HepG2 (cell line): Measurements from ENCODE around the gene C14orf132. TPM values are rescaled to one million over a fixed set of nuclear protein-coding genes. Genes with fewer than 3 reads are reported as not detected.

Experiments used
- ATAC-seq: fragments of 200-7000 bp; cut with Tn5 transposase; 3 replicates; pipeline ENCODE4 v1.9.1; 2020; ENCODE audit warnings: mild to moderate bottlenecking, moderate library complexity
- BruUV-seq: library from RNA; stranded (reverse); fragments of 400-500 nt; replicated peaks from 2 replicates; lab custom pipeline; 2021; lab: Mats Ljungman, UMichigan
- CTCF ChIA-PET: fragments of 300-600 bp; formaldehyde crosslinking; extraction: SDS; loops from one replicate; lab custom pipeline; 2021; ENCODE audit warnings: low total read pairs, inconsistent platforms, low intra/inter-chr PET ratio; lab: Yijun Ruan, JAX
- POLR2A ChIA-PET: fragments of 350-600 bp; sonication (Branson Sonifier 250); formaldehyde crosslinking; loops from one replicate; lab custom pipeline; 2020; ENCODE audit warnings: antibody characterized with exemption, inconsistent platforms; lab: Yijun Ruan, JAX
- DNase-seq: peaks from one replicate; pipeline ENCODE4 v3.0.0-alpha.2; 2015; ENCODE audit warnings: low spot score
- FAIRE-seq: peaks from 3 replicates; lab custom pipeline; 2011; peaks lifted over from hg19 to GRCh38; lab: Jason Lieb, UNC
- H2AFZ ChIP-seq: one replicate; pipeline ENCODE4 v1.6.1; 2011; ENCODE audit warnings: low read length, inconsistent platforms
- H3K27ac ChIP-seq: fragments of 300-600 bp; 3 replicates; pipeline ENCODE4 v1.8.0; 2011; ENCODE audit warnings: mixed run types, mild to moderate bottlenecking, mixed read lengths, low read length, inconsistent platforms; ENCODE audit not compliant: insufficient read depth; ENCODE audit errors: extremely low read length
- H3K27me3 ChIP-seq, 2 experiments: fragments of 200-600 bp in 1 of 2; 2 replicates in 1 of 2; 3 replicates in 1 of 2; pipeline versions ENCODE4 v1.6.0 to v1.8.0; 2011; ENCODE audit warnings: low read length in 2 of 2, mild to moderate bottlenecking in 2 of 2, moderate library complexity in 2 of 2, inconsistent platforms in 1 of 2; ENCODE audit not compliant: insufficient read depth in 2 of 2, control insufficient read depth in 1 of 2
- H3K36me3 ChIP-seq, 2 experiments: fragments of 200-600 bp in 1 of 2; replicated peaks in 1 of 2; 2 replicates in 1 of 2; 3 replicates in 1 of 2; pipeline versions ENCODE4 v1.5.1 to v1.8.0; 2011; ENCODE audit warnings: low read length in 2 of 2, inconsistent platforms in 1 of 2; ENCODE audit not compliant: insufficient read depth in 2 of 2, control insufficient read depth in 1 of 2
- H3K4me1 ChIP-seq: 2 replicates; pipeline ENCODE4 v1.5.1; 2012; ENCODE audit warnings: low read length, inconsistent platforms; ENCODE audit not compliant: insufficient read depth
- H3K4me2 ChIP-seq: 2 replicates; pipeline ENCODE4 v1.6.0; 2011; ENCODE audit warnings: low read depth, low read length, inconsistent platforms
- H3K4me3 ChIP-seq, 3 experiments: fragments of 200-600 bp in 1 of 3; sonication (generic), shearing (Covaris generic) in 1 of 3; replicated peaks in 1 of 3; 2 replicates each; pipeline ENCODE4 v1.5.1; 2011 to 2016; ENCODE audit warnings: low read length in 3 of 3, inconsistent platforms in 2 of 3, low read depth in 2 of 3, mild to moderate bottlenecking in 2 of 3, control low read depth in 1 of 3, mixed read lengths in 1 of 3; ENCODE audit not compliant: insufficient read depth in 1 of 3
- H3K79me2 ChIP-seq: one replicate; pipeline ENCODE4 v1.6.1; 2011; ENCODE audit warnings: low read length, inconsistent platforms; ENCODE audit not compliant: insufficient read depth
- H3K9ac ChIP-seq: 2 replicates; pipeline ENCODE4 v1.6.0; 2011; ENCODE audit warnings: mild to moderate bottlenecking, low read depth, low read length, inconsistent platforms; ENCODE audit not compliant: insufficient read depth
- H3K9me3 ChIP-seq: 2 replicates; pipeline ENCODE4 v1.5.1; 2012; ENCODE audit warnings: mild to moderate bottlenecking, low read length
- H4K20me1 ChIP-seq: 2 replicates; pipeline ENCODE4 v1.6.0; 2011; ENCODE audit warnings: inconsistent platforms, mild to moderate bottlenecking, low read length, moderate library complexity; ENCODE audit not compliant: insufficient read depth
- KLF12 ChIP-seq: sonication (generic); formaldehyde crosslinking; IDR thresholded peaks from 2 replicates; pipeline ENCODE4 v1.4.0; 2020; ENCODE audit warnings: missing genetic modification reagents, borderline replicate concordance
- SATB2 ChIP-seq: sonication (generic); formaldehyde crosslinking; IDR thresholded peaks from 2 replicates; pipeline ENCODE4 v1.5.0; 2020; ENCODE audit warnings: missing genetic modification reagents
- ZNF260 ChIP-seq: sonication (generic); formaldehyde crosslinking; IDR thresholded peaks from 2 replicates; pipeline ENCODE4 v1.4.0; 2020; ENCODE audit warnings: missing genetic modification reagents, low read depth, mild to moderate bottlenecking, borderline replicate concordance
- ZNF780A ChIP-seq: sonication (generic); formaldehyde crosslinking; IDR thresholded peaks from 2 replicates; pipeline ENCODE4 v1.8.0; 2022; ENCODE audit warnings: mild to moderate bottlenecking, missing genetic modification reagents, moderate library complexity
- ZNF816 ChIP-seq: sonication (generic); formaldehyde crosslinking; IDR thresholded peaks from 2 replicates; pipeline ENCODE4 v1.8.0; 2022; ENCODE audit warnings: missing genetic modification reagents, mild to moderate bottlenecking, borderline replicate concordance
- WGBS: methylation state at CpG from one replicate; pipeline ENCODE4 v1.1.6; 2017; ENCODE audit warnings: low lambda C conversion rate; 5-methylcytosine and 5-hydroxymethylcytosine counted together
- in situ Hi-C: cut with HindIII; loops from 2 replicates; pipeline ENCODE4 v1.10.0; 2017; ENCODE audit warnings: low pct_unique_long_range_greater_than_20kb; ENCODE audit not compliant: extremely low pct_ligation_motif_present
- intact Hi-C: fragments of 100-400 bp; cut with micrococcal nuclease; formaldehyde crosslinking; loops from one replicate; pipeline ENCODE4 v1.10.0; 2022; ENCODE audit not compliant: unreplicated experiment
- polyA plus RNA-seq, 8 experiments: library from polyadenylated mRNA; depleted of rRNA in 3 of 8; stranded (reverse) in 7 of 8; unstranded in 1 of 8; fragments of >200 nt; fragmentation: Illumina TruSeq in 4 of 8; extraction: Trizol in 4 of 8; gene quantifications; 2 replicates each; pipeline versions ENCODE4 v1.2.1 to v1.2.3, GENCODE V29; 2011 to 2016; ENCODE audit warnings: low read depth in 4 of 8, missing spikeins in 1 of 8, mixed read lengths in 1 of 8; ENCODE audit not compliant: insufficient read depth in 1 of 8
- total RNA-seq, 5 experiments: library from RNA; depleted of rRNA; stranded (reverse); fragments of >200 nt; fragmentation: Illumina TruSeq; extraction: Trizol; gene quantifications; 2 replicates each; pipeline ENCODE4 v1.2.3, GENCODE V29; 2016; ENCODE audit warnings: low read depth in 1 of 5
- TF ChIP-seq, protein P1 (sequence below): sonication (generic); formaldehyde crosslinking; IDR thresholded peaks from 2 replicates; pipeline ENCODE4 v1.4.0; 2020; ENCODE audit warnings: missing genetic modification reagents

The C14orf132 gene
- total and polyA plus RNA-seq, 2 of the 13 experiments (the other 11 are each of a cell fraction or from before 2014, with no cell fraction given) = 0.13 to 0.15 TPM

- no peak overlapping the region for H2AFZ ChIP-seq
- BruUV-seq = no TSS peak
- WGBS = 5% methylated on average over 7 of the region's 7 CpGs
- H3K4me3 ChIP-seq = no peak overlapping the region
- H3K79me2 ChIP-seq = no peaks in the 10 kb centered on the region
- TF ChIP-seq SATB2 (CRISPR knock-in tag) = no peak
- TF ChIP-seq, protein P1, sequence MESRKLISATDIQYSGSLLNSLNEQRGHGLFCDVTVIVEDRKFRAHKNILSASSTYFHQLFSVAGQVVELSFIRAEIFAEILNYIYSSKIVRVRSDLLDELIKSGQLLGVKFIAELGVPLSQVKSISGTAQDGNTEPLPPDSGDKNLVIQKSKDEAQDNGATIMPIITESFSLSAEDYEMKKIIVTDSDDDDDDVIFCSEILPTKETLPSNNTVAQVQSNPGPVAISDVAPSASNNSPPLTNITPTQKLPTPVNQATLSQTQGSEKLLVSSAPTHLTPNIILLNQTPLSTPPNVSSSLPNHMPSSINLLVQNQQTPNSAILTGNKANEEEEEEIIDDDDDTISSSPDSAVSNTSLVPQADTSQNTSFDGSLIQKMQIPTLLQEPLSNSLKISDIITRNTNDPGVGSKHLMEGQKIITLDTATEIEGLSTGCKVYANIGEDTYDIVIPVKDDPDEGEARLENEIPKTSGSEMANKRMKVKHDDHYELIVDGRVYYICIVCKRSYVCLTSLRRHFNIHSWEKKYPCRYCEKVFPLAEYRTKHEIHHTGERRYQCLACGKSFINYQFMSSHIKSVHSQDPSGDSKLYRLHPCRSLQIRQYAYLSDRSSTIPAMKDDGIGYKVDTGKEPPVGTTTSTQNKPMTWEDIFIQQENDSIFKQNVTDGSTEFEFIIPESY (CRISPR knock-in tag) = no peak
- TF ChIP-seq KLF12 (CRISPR knock-in tag) = no peak
- TF ChIP-seq ZNF260 = no peak
- no peak for TF ChIP-seq ZNF816
- TF ChIP-seq ZNF780A = no peak
- TF ChIP-seq, all 625 proteins: peak for 0
- Histone ChIP-seq H3K9me3 (no peaks in the 10 kb centered on the region), H3K4me1 (no peaks in the 10 kb centered on the region), H3K27me3 (peaks cover 0 to 7% of the 10 kb centered on the region in 2 experiments; a peak in 1 of 5 replicates), H3K4me2 (no peak overlapping the region), H4K20me1 (no peaks in the 10 kb centered on the region), H3K27ac (no peak overlapping the region), H3K9ac (no peak overlapping the region), H3K36me3 (no peaks in the 10 kb centered on the region)
- ATAC-seq = no peak
- ChIA-PET POLR2A (no interaction called here), CTCF (no interaction called here)
- in situ Hi-C loops = no loop called here
- no peak for FAIRE-seq
- intact Hi-C loops = no loop called here
- no peak for DNase-seq
Observed at GRCh38 chr14:96060186-96060933, 21.2 kb downstream of the C14orf132 start.
